Breast epithelium (tissue), 4 donors: ENCODE data around the gene KRTAP4-9. TPM values are rescaled to one million over a fixed set of nuclear protein-coding genes. Genes with fewer than 3 reads are reported as not detected.
"Not testable (repeated sequence)": the region's sequence is repeated elsewhere in the genome, so short reads cannot be mapped to it uniquely, and the experiment has no call there.

Source experiments
- DNase-seq, 2 donors: peaks; one replicate each; pipeline ENCODE4 v3.0.0-alpha.2; 2019; ENCODE audit warnings: low spot score in 2 of 2
- H3K27ac ChIP-seq, 2 donors: fragments of 200-600 bp; sonication (generic) in 1 of 2; one replicate each; pipeline ENCODE4 v1.5.1; 2016 to 2019; ENCODE audit warnings: mild to moderate bottlenecking in 1 of 2
- H3K27me3 ChIP-seq, 2 donors: fragments of 200-600 bp; sonication (generic) in 1 of 2; one replicate each; pipeline versions ENCODE4 v1.5.1 to v1.6.0; 2017 to 2019; ENCODE audit warnings: control low read depth in 1 of 2, mild to moderate bottlenecking in 1 of 2
- H3K36me3 ChIP-seq: fragments of 200-600 bp; one replicate; pipeline ENCODE4 v1.5.1; 2019
- H3K4me1 ChIP-seq, 2 donors: fragments of 200-600 bp; sonication (generic); one replicate each; pipeline ENCODE4 v1.5.1; 2016 to 2019; ENCODE audit warnings: control low read depth in 1 of 2
- H3K4me3 ChIP-seq, 3 donors: fragments of 200-600 bp; sonication (generic); 1 replicate in 2 of 3; 2 replicates in 1 of 3; pipeline ENCODE4 v1.5.1; 2016 to 2019; ENCODE audit warnings: mild to moderate bottlenecking in 3 of 3, moderate library complexity in 2 of 3
- H3K9me3 ChIP-seq, 2 donors: fragments of 200-600 bp; sonication (generic) in 1 of 2; one replicate each; pipeline ENCODE4 v1.5.1; 2016 to 2019; ENCODE audit warnings: control low read depth in 1 of 2
- POLR2A ChIP-seq: fragments of 450-650 bp; IDR thresholded peaks from one replicate; pipeline ENCODE4 v1.6.1; 2016; ENCODE audit warnings: antibody characterized with exemption, mild to moderate bottlenecking, moderate library complexity
- POLR2AphosphoS5 ChIP-seq, 3 donors: sonication (generic); formaldehyde crosslinking; IDR thresholded peaks; one replicate each; pipeline ENCODE4 v1.6.1; 2017; ENCODE audit warnings: antibody characterized with exemption in 3 of 3
- intact Hi-C: fragments of 100-400 bp; cut with DNase I; formaldehyde crosslinking; loops from one replicate; pipeline ENCODE4 v1.15.1; 2023; ENCODE audit warnings: low total_unique reads
- total RNA-seq, 3 donors: library from RNA; depleted of rRNA; stranded (reverse); fragments of >200 nt; gene quantifications; one replicate each; pipeline ENCODE4 v1.1.0, GENCODE V29; 2016
- TF ChIP-seq, protein P1 (sequence below), 3 donors: fragments of 450-650 bp; IDR thresholded peaks; one replicate each; pipeline ENCODE4 v1.5.1; 2016 to 2017; ENCODE audit warnings: antibody characterized with exemption in 3 of 3, mild to moderate bottlenecking in 3 of 3, moderate library complexity in 3 of 3

The KRTAP4-9 gene
- total RNA-seq, 3 donors from 2014 or later: not detected

DNA sequence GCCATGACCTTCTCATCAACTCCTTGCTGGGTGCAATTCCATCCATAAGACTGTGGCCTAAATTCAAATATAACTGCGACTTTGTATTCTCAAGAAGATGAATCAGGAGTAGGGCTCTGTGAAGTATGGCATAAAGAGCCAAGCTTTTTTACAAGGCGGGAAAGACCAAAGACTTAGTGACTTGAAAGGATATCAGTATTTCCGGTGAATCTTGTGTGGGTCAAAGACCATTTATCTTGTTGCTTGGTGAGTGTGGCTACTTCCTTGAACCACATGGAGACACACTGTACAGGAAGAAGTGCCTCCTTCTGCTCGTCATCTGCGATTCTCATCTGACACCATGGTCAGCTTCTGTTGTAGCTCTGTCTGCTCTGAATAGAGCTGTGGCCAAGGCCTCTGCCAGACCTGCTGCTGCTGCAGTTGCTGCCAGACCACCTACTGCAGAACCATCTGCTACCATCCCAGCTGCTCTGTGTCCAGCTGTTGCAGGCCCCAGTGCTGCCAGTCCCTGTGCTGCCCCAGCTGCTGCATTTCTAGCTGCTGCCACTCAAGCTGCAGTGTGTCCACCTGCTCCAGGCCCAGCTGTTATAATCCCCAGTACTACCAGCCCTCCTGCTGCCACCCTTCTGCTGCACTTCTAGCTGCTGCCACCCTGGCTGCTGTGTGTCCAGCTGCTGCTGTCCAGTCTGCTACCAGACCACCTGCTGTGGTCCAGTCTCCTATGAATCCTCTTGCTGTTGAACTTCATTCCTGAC, 33.4 kb upstream of the KRTAP4-9 start:
- no peaks in the 10 kb centered on the region for H3K36me3 ChIP-seq
- no peak for TF ChIP-seq POLR2AphosphoS5 (IDR thresholded peaks at IDR 0.05)
- no peak for TF ChIP-seq POLR2A
- TF ChIP-seq, protein P1, sequence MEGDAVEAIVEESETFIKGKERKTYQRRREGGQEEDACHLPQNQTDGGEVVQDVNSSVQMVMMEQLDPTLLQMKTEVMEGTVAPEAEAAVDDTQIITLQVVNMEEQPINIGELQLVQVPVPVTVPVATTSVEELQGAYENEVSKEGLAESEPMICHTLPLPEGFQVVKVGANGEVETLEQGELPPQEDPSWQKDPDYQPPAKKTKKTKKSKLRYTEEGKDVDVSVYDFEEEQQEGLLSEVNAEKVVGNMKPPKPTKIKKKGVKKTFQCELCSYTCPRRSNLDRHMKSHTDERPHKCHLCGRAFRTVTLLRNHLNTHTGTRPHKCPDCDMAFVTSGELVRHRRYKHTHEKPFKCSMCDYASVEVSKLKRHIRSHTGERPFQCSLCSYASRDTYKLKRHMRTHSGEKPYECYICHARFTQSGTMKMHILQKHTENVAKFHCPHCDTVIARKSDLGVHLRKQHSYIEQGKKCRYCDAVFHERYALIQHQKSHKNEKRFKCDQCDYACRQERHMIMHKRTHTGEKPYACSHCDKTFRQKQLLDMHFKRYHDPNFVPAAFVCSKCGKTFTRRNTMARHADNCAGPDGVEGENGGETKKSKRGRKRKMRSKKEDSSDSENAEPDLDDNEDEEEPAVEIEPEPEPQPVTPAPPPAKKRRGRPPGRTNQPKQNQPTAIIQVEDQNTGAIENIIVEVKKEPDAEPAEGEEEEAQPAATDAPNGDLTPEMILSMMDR (IDR thresholded peaks at IDR 0.05): no peak
- no peaks in the 10 kb centered on the region for H3K27me3 ChIP-seq
- no peak for DNase-seq
- H3K9me3 ChIP-seq: no peaks in the 10 kb centered on the region
- intact Hi-C loops: no loop called here
- H3K4me3 ChIP-seq: no peak overlapping the region
- no peak overlapping the region for H3K27ac ChIP-seq
- H3K4me1 ChIP-seq: no peaks in the 10 kb centered on the region

DNA sequence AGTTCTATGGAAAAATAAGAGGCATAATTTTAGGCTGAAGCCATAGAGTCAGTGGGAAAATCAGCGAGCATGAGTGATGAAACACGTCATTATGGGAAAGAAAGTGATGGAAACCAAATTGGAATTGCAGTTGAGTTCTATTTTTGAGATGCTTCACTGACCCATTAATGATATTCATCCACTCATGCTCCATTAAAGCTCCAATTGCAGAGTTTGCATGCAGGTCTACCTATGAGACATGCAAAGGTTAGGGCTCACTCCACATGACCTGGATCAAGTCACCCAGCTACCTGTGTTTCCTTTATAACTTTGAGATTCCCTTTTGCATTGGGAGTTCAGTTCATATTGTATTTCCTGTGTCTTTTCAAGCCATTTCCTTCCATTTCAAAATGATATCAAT, 31.5 kb upstream of the KRTAP4-9 start:
- no peak overlapping the region for H3K4me3 ChIP-seq
- no peak overlapping the region for H3K27ac ChIP-seq
- H3K9me3 ChIP-seq: no peaks in the 10 kb centered on the region
- no peaks in the 10 kb centered on the region for H3K36me3 ChIP-seq
- no peaks in the 10 kb centered on the region for H3K27me3 ChIP-seq
- no peak for TF ChIP-seq POLR2A
- TF ChIP-seq, protein P1 (IDR thresholded peaks at IDR 0.05): no peak
- TF ChIP-seq POLR2AphosphoS5 (IDR thresholded peaks at IDR 0.05): no peak
- H3K4me1 ChIP-seq: no peaks in the 10 kb centered on the region
- no peak for DNase-seq
- intact Hi-C loops: no loop called here

DNA sequence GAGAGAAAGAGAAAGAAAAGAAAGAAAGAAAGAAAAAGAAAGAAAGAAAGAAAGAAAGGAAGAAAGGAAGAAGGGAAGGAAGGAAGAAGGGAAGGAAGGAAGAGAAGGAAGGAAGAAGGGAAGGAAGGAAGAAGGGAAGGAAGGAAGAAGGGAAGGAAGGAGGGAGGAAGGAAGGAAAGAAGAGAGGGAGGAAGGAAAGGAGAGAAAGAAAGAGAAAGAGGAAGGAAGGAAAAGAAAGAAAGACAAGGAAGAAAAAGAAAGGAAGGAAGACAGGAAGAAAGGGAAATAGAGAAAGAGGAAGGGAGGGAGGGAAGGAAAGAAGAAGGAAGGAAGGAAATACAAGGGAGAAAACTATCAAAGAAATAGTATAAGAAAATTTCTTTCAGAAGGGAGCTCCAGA, 28.4 kb upstream of the KRTAP4-9 start:
- no peaks in the 10 kb centered on the region for H3K36me3 ChIP-seq
- no peak for TF ChIP-seq POLR2A
- TF ChIP-seq, protein P1 (IDR thresholded peaks at IDR 0.05): no peak
- TF ChIP-seq POLR2AphosphoS5 (IDR thresholded peaks at IDR 0.05): no peak
- H3K4me1 ChIP-seq: no peaks in the 10 kb centered on the region
- no peaks in the 10 kb centered on the region for H3K9me3 ChIP-seq
- H3K4me3 ChIP-seq: no peak overlapping the region
- DNase-seq: no peak
- no peak overlapping the region for H3K27ac ChIP-seq
- intact Hi-C loops: no loop called here
- H3K27me3 ChIP-seq: no peaks in the 10 kb centered on the region

DNA sequence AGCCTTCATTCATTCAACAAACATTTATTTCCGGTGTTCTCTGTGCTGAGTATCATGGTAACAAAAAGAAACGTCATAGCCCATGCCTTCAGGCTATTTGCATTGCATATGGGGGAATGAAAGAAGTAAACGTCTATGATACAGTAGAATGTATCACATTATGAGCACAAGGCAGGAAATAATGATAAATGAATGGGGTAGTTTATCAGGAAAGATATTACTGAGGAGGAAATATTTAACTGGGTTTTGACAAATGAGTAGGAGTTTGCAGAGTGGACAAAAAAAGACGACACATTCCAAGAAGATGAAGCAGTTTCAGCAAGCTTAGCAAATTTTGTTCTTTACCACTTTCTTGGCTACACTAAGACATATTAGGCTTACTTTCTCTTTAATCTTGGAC, 22.6 kb upstream of the KRTAP4-9 start:
- intact Hi-C loops: no loop called here
- Histone ChIP-seq H3K4me3 (no peak overlapping the region), H3K27ac (no peak overlapping the region), H3K4me1 (no peaks in the 10 kb centered on the region), H3K36me3 (no peaks in the 10 kb centered on the region), H3K9me3 (no peaks in the 10 kb centered on the region), H3K27me3 (no peaks in the 10 kb centered on the region)
- no peak for TF ChIP-seq POLR2A
- TF ChIP-seq, protein P1 (IDR thresholded peaks at IDR 0.05): no peak
- TF ChIP-seq POLR2AphosphoS5 (IDR thresholded peaks at IDR 0.05): no peak
- no peak for DNase-seq

DNA sequence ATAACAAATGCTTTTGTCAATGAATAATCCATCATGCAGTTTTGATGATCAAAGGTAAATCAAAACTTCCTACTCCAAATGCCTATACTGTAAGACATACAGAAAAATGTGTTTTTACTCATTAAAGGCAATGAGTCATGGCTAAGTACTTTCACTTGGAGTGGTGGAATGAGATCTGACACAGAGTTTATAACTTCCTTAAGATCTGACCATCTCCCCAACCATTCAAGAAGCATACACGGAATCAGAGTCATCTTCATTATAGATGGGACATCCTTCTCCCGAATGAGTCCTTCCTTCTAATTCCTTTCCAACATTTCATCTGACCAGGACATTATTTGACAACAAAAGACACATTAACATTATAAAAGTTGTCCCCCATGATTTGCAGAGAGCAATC, 21.8 kb upstream of the KRTAP4-9 start:
- intact Hi-C loops, H3K27me3 ChIP-seq, H3K4me1 ChIP-seq: not testable (repeated sequence)

DNA sequence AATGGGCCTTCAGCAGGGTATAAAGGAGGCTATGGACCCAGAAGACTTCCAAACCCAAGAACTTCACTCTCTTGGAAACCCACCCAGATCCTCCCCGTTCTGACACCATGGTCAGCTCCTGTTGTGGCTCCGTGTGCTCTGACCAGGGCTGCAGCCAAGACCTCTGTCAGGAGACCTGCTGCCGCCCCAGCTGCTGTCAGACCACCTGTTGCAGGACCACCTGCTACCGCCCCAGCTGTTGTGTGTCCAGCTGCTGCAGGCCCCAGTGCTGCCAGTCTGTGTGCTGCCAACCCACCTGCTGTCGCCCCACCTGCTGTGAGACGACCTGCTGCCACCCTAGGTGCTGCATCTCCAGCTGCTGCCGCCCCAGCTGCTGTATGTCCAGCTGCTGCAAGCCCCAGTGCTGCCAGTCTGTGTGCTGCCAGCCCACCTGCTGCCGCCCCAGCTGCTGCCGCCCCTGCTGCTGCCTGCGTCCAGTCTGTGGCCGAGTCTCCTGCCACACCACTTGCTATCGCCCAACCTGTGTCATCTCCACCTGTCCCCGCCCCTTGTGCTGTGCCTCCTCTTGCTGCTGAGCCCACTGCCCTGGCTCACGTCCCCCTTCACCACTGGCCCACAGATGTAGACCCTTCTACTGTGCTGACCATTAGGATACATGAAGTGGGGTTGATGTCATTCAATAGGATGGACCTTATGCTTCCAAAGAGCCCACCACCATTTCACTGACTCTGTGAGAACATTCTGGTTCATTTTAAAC, 20.9 kb upstream of the KRTAP4-9 start, which contains the start of gene KRTAP4-7:
TSS of gene KRTAP4-7 (plus strand) at position 51 of the 757 bp plus-strand sequence. CDS start at position 108, 57 bp downstream.
- H3K36me3 ChIP-seq, intact Hi-C loops, DNase-seq, H3K27me3 ChIP-seq, H3K4me3 ChIP-seq, H3K9me3 ChIP-seq, H3K4me1 ChIP-seq, H3K27ac ChIP-seq: not testable (repeated sequence)

More for the DNA sequence above, 21.8 kb upstream of the KRTAP4-9 start:
- H3K4me3 ChIP-seq, H3K27ac ChIP-seq, H3K9me3 ChIP-seq, DNase-seq, H3K36me3 ChIP-seq: not testable (repeated sequence)

DNA sequence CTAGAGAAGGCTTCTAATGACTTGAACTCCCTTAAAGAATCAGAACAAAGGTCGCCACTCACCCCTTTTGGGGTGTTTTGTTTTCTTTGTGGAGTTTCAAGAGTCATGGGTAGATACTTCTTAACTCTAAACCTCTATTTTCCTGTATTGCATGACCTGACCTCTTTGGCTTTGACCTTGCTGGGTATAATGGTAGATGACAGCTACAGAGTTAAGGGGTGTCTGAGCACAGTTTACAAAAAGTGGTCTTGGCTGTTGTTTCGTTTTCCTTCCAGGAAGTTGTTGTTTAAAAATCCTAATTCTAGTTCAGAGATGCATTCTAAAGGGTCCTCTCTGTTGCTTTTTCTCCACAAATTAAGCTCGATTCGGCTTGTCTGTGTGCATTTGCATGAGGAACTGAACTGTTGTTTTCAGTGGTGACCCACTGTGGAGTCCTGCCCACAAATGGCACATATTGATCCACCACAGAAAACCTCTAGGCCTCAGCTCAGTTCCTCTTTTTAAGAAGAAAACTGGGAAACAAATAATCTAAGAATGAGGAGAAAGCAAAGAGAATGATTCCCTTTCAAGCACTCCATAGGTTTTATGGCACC, 16.3 kb upstream of the KRTAP4-9 start:
- H3K9me3 ChIP-seq, H3K4me3 ChIP-seq, H3K27ac ChIP-seq, H3K27me3 ChIP-seq, H3K36me3 ChIP-seq, DNase-seq, H3K4me1 ChIP-seq, intact Hi-C loops: not testable (repeated sequence)
